Peyer's patch (tissue), 4 donors: ENCODE data around the gene CYP24A1.

Source experiments
- POLR2A ChIP-seq, 2 donors: fragments of 450-650 bp; IDR thresholded peaks; one replicate each; pipeline ENCODE4 v1.5.1; 2017; ENCODE audit warnings: antibody characterized with exemption in 2 of 2, mild to moderate bottlenecking in 2 of 2, moderate library complexity in 2 of 2
- TF ChIP-seq, protein P1 (sequence below), 6 experiments: fragments of 450-650 bp in 4 of 6; fragments of 200-600 bp in 2 of 6; sonication (generic) in 1 of 6; IDR thresholded peaks; one replicate each; pipeline ENCODE4 v1.5.1; 2017 to 2019; ENCODE audit warnings: antibody characterized with exemption in 6 of 6, mild to moderate bottlenecking in 3 of 6, moderate library complexity in 1 of 6

DNA sequence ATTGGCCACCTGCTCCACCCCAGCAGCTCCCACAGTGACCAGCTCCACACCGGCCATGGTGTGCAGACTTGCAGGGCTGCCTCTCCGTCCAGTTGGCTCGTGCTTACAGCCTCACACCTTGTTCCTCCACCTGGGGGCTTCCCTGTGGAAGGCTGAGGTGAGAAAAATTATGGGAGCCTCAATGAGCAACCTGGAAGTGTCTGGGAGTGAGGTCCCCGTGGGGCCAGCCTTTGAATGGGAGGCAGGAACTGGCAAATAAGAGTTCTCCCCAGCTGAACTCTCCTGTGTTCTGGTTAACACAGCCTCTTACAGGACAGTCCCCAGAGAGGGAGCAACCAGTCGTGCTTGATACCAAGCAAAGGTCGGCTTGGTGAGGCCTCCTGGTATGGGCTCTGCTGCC lies 30.3 kb upstream of the CYP24A1 start:
- no peak for TF ChIP-seq POLR2A (IDR thresholded peaks at IDR 0.05)
- TF ChIP-seq, protein P1, sequence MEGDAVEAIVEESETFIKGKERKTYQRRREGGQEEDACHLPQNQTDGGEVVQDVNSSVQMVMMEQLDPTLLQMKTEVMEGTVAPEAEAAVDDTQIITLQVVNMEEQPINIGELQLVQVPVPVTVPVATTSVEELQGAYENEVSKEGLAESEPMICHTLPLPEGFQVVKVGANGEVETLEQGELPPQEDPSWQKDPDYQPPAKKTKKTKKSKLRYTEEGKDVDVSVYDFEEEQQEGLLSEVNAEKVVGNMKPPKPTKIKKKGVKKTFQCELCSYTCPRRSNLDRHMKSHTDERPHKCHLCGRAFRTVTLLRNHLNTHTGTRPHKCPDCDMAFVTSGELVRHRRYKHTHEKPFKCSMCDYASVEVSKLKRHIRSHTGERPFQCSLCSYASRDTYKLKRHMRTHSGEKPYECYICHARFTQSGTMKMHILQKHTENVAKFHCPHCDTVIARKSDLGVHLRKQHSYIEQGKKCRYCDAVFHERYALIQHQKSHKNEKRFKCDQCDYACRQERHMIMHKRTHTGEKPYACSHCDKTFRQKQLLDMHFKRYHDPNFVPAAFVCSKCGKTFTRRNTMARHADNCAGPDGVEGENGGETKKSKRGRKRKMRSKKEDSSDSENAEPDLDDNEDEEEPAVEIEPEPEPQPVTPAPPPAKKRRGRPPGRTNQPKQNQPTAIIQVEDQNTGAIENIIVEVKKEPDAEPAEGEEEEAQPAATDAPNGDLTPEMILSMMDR (IDR thresholded peaks at IDR 0.05), result no peak
